Transverse colon (tissue), 4 donors: ENCODE measurements around the gene ADAM10.

ENCODE experiments used
- EP300 ChIP-seq: sonication (generic); formaldehyde crosslinking; IDR thresholded peaks from one replicate; pipeline ENCODE4 v1.6.1; 2017; ENCODE audit warnings: antibody characterized with exemption, low read depth
- POLR2A ChIP-seq: fragments of 450-650 bp; IDR thresholded peaks from one replicate; pipeline ENCODE4 v1.6.1; 2016; ENCODE audit warnings: antibody characterized with exemption, mild to moderate bottlenecking, moderate library complexity
- POLR2AphosphoS5 ChIP-seq, 3 donors: sonication (generic); formaldehyde crosslinking; IDR thresholded peaks; one replicate each; pipeline ENCODE4 v1.6.1; 2016; ENCODE audit warnings: antibody characterized with exemption in 3 of 3
- TF ChIP-seq, protein P1 (sequence below), 5 experiments: fragments of 200-600 bp in 3 of 5; fragments of 450-650 bp in 2 of 5; sonication (generic) in 3 of 5; IDR thresholded peaks; 1 replicate in 2 of 5; 2 replicates in 3 of 5; pipeline ENCODE4 v1.5.1; 2016 to 2017; ENCODE audit warnings: antibody characterized with exemption in 5 of 5, inconsistent platforms in 3 of 5, mild to moderate bottlenecking in 2 of 5, moderate library complexity in 1 of 5

DNA sequence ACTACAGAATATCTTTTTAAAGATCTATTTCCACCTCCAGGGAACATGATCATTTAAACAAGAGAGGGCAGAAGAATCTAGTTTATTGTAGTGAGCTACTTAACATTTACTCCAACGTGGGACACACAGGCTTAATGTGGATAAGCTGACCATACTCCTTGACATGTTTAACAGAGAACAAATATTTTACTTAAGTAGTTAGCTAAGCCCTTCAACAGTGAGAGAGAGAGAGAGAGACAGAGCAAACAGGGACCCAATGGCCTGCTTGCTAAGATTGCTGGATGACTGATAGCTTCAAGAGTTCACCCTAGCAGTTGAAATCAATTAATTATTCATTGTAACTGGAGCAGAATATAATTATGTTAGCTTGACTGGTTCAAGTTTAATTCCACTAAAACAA, 158.6 kb downstream of the ADAM10 start:
- TF ChIP-seq, protein P1, sequence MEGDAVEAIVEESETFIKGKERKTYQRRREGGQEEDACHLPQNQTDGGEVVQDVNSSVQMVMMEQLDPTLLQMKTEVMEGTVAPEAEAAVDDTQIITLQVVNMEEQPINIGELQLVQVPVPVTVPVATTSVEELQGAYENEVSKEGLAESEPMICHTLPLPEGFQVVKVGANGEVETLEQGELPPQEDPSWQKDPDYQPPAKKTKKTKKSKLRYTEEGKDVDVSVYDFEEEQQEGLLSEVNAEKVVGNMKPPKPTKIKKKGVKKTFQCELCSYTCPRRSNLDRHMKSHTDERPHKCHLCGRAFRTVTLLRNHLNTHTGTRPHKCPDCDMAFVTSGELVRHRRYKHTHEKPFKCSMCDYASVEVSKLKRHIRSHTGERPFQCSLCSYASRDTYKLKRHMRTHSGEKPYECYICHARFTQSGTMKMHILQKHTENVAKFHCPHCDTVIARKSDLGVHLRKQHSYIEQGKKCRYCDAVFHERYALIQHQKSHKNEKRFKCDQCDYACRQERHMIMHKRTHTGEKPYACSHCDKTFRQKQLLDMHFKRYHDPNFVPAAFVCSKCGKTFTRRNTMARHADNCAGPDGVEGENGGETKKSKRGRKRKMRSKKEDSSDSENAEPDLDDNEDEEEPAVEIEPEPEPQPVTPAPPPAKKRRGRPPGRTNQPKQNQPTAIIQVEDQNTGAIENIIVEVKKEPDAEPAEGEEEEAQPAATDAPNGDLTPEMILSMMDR (IDR thresholded peaks at IDR 0.05) = no peak
- TF ChIP-seq POLR2AphosphoS5 (IDR thresholded peaks at IDR 0.05) = no peak
- no peak for TF ChIP-seq POLR2A
- no peak for TF ChIP-seq EP300
